ENCODE data around the gene FAM163B. TPM values are rescaled to one million over a fixed set of nuclear protein-coding genes. Genes with fewer than 3 reads are reported as not detected.

Gene FAM163B
- total RNA-seq, 3 donors from 2014 or later (not counting 1 experiment from before 2014, with no cell fraction given) = not detected

DNA sequence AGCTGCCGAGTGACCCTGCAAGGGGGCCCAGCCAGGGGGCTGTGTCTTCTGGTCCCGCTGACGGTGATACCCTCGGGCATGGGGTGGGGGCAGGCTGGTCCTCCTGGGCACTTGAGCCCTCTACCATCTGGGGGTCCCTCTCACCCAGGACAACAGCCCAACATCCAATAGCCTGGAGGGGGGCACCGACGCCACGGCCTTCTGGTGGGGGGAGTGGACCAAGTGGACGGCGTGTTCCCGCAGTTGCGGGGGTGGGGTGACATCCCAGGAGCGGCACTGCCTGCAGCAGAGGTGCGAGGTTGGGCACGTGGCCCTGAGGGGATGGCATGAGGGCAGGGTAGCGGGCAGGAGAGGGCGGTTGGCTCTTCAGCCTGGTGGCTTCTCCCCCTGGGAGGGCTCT is 71.9 kb downstream of the FAM163B start:
- Mint-ChIP-seq H3K36me3 (no peaks in the 10 kb centered on the region), H3K27ac (no peak overlapping the region), H3K4me1 (peaks cover 0 to 4% of the 10 kb centered on the region in 2 donors), H3K27me3 (ENCODE audit: low read depth in 2 of 2) (peaks cover 21% of the 10 kb centered on the region in 2 donors), H3K9me3 (no peaks in the 10 kb centered on the region), H3K4me3 (no peak overlapping the region)
- Histone ChIP-seq H3K36me3 (ENCODE audit: control insufficient read depth, insufficient read depth, low read length) (no peaks in the 10 kb centered on the region), H3K9me3 (ENCODE audit: control insufficient read depth, insufficient read depth, low read length) (no peaks in the 10 kb centered on the region), H3K4me1 (ENCODE audit: control insufficient read depth, insufficient read depth, low read length) (peaks cover 37% of the 10 kb centered on the region), H3K4me3 (ENCODE audit: low read length) (no peak overlapping the region), H3K27ac (ENCODE audit: low read length) (no peak overlapping the region), H3K27me3 (ENCODE audit: control insufficient read depth, insufficient read depth, low read length) (peaks cover 25% of the 10 kb centered on the region)
- intact Hi-C loops (cut with micrococcal nuclease) = no loop called here
- DNase-seq (no peak), ATAC-seq (no peak)
- TF ChIP-seq, protein P1, sequence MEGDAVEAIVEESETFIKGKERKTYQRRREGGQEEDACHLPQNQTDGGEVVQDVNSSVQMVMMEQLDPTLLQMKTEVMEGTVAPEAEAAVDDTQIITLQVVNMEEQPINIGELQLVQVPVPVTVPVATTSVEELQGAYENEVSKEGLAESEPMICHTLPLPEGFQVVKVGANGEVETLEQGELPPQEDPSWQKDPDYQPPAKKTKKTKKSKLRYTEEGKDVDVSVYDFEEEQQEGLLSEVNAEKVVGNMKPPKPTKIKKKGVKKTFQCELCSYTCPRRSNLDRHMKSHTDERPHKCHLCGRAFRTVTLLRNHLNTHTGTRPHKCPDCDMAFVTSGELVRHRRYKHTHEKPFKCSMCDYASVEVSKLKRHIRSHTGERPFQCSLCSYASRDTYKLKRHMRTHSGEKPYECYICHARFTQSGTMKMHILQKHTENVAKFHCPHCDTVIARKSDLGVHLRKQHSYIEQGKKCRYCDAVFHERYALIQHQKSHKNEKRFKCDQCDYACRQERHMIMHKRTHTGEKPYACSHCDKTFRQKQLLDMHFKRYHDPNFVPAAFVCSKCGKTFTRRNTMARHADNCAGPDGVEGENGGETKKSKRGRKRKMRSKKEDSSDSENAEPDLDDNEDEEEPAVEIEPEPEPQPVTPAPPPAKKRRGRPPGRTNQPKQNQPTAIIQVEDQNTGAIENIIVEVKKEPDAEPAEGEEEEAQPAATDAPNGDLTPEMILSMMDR (IDR thresholded peaks at IDR 0.05) = no peak
- WGBS (ENCODE audit: insufficient coverage) = 94% methylated on average over 16 of the region's 16 CpGs

DNA sequence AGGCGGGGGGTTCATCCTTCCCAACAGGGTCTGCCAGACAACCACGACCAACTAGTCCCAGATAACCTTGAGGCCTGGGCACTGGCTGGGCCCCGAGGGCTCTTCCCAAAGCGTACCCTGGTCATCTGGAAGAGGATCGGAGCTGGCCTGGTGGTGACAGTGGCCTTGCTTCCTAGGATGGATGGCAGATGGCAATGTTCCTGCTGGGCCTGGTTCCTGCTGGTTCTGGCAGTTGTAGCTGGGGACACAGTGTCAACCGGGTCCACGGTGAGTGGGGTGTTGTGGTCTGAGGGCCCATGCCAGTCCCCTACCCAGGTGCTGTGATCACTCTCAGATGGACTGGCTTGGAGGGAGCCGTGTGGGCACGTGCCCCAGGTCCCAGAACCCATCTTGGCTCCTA is 72.7 kb downstream of the FAM163B start:
- Mint-ChIP-seq H3K4me3 (no peak overlapping the region), H3K9me3 (no peaks in the 10 kb centered on the region), H3K4me1 (peaks cover 0 to 4% of the 10 kb centered on the region in 2 donors), H3K27me3 (ENCODE audit: low read depth in 2 of 2) (peaks cover 21% of the 10 kb centered on the region in 2 donors), H3K27ac (no peak overlapping the region), H3K36me3 (no peaks in the 10 kb centered on the region)
- no peak overlapping the region for H3K4me3 ChIP-seq (ENCODE audit: low read length)
- DNase-seq = no peak
- ATAC-seq = no peak
- intact Hi-C loops (cut with micrococcal nuclease) = no loop called here
- whole genome bisulfite sequencing (ENCODE audit: insufficient coverage) = 87% methylated on average over 9 of the region's 9 CpGs
- peaks cover 27% of the 10 kb centered on the region for H3K27me3 ChIP-seq (ENCODE audit: control insufficient read depth, insufficient read depth, low read length)
- H3K27ac ChIP-seq (ENCODE audit: low read length) = no peak overlapping the region
- H3K4me1 ChIP-seq (ENCODE audit: control insufficient read depth, insufficient read depth, low read length) = peaks cover 37% of the 10 kb centered on the region
- TF ChIP-seq, protein P1 (IDR thresholded peaks at IDR 0.05) = no peak
- H3K9me3 ChIP-seq (ENCODE audit: control insufficient read depth, insufficient read depth, low read length) = no peaks in the 10 kb centered on the region
- H3K36me3 ChIP-seq (ENCODE audit: control insufficient read depth, insufficient read depth, low read length) = no peaks in the 10 kb centered on the region

DNA sequence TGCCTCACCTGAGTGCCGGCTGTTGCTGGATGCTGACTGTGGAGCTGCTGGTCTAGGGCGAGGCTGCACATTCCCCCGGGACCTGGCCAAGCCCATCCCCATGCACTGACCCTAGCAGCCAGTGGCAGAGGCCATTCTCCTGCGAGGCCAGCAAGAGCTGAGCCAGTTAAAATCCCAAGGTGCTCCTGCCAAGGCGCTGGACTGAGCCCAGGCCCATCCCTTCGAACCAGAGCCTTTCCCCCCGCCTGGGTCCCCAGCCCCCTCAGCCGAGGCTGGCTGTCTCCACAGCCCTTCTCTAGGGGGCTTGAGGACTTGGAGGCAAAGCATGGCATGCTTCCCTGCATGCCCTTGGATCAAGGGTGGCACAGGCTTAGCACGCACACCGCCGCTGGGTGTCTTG is 73.1 kb downstream of the FAM163B start:
- WGBS (ENCODE audit: insufficient coverage) = 89% methylated on average over 11 of the region's 11 CpGs
- Histone ChIP-seq H3K4me3 (ENCODE audit: low read length) (no peak overlapping the region), H3K9me3 (ENCODE audit: control insufficient read depth, insufficient read depth, low read length) (no peaks in the 10 kb centered on the region), H3K4me1 (ENCODE audit: control insufficient read depth, insufficient read depth, low read length) (peaks cover 37% of the 10 kb centered on the region), H3K27ac (ENCODE audit: low read length) (no peak overlapping the region), H3K36me3 (ENCODE audit: control insufficient read depth, insufficient read depth, low read length) (no peaks in the 10 kb centered on the region), H3K27me3 (ENCODE audit: control insufficient read depth, insufficient read depth, low read length) (peaks cover 27% of the 10 kb centered on the region)
- peaks cover 21% of the 10 kb centered on the region in 2 donors for H3K27me3 Mint-ChIP-seq (ENCODE audit: low read depth in 2 of 2)
- TF ChIP-seq, protein P1 (IDR thresholded peaks at IDR 0.05) = no peak
- no peaks in the 10 kb centered on the region for H3K9me3 Mint-ChIP-seq
- H3K27ac Mint-ChIP-seq = no peak overlapping the region
- H3K4me1 Mint-ChIP-seq = peaks cover 0 to 4% of the 10 kb centered on the region in 2 donors
- no peak overlapping the region for H3K4me3 Mint-ChIP-seq
- no peaks in the 10 kb centered on the region for H3K36me3 Mint-ChIP-seq
- DNase-seq = no peak
- ATAC-seq = no peak
- intact Hi-C loops (cut with micrococcal nuclease) = no loop called here

DNA sequence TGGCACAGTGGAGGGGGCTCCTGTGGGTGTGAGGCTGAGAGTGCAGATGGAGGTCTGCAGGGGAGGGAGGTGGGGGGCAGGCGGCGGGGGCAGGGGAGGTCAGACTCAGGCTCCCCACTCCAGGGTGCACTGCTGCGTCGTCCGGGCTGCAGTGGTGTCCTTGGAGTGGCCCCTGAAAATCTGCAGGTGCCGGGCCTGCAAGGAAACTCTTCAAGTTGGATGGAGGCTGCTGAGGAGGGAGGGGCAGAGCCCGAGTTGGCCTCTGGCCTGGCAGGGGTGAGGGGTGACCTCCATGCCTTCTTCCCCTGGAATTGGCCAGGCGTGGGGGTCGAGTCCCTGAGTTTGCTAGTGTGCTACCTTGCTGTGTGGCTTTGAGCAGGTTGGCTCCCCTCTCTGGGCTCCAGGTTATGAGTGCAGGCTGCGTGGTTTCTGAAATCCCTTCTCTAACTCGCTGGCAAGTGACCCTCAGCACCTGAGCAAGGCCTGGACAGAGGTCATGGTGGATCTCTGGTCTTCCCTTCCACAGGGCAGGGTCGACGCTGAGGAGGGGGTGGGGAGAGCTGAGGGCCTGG is 73.8 kb downstream of the FAM163B start:
- no peaks in the 10 kb centered on the region for H3K36me3 ChIP-seq (ENCODE audit: control insufficient read depth, insufficient read depth, low read length)
- DNase-seq (no peak), ATAC-seq (no peak)
- intact Hi-C loops (cut with micrococcal nuclease) = no loop called here
- Mint-ChIP-seq H3K4me3 (no peak overlapping the region), H3K27ac (no peak overlapping the region), H3K9me3 (no peaks in the 10 kb centered on the region), H3K36me3 (no peaks in the 10 kb centered on the region), H3K27me3 (ENCODE audit: low read depth in 2 of 2) (peaks cover 19 to 21% of the 10 kb centered on the region in 2 donors), H3K4me1 (peaks cover 0 to 4% of the 10 kb centered on the region in 2 donors)
- TF ChIP-seq, protein P1 (IDR thresholded peaks at IDR 0.05) = no peak
- peaks cover 32% of the 10 kb centered on the region for H3K4me1 ChIP-seq (ENCODE audit: control insufficient read depth, insufficient read depth, low read length)
- H3K27me3 ChIP-seq (ENCODE audit: control insufficient read depth, insufficient read depth, low read length) = peaks cover 24% of the 10 kb centered on the region
- no peaks in the 10 kb centered on the region for H3K9me3 ChIP-seq (ENCODE audit: control insufficient read depth, insufficient read depth, low read length)
- WGBS (ENCODE audit: insufficient coverage) = 79% methylated on average over 11 of the region's 13 CpGs
- no peak overlapping the region for H3K27ac ChIP-seq (ENCODE audit: low read length)
- H3K4me3 ChIP-seq (ENCODE audit: low read length) = no peak overlapping the region
